Activated CD4-positive, alpha-beta T cell treated with anti-CD3 and anti-CD28 coated beads for 48 hours (primary cell): ENCODE data around the gene CEP55.

ENCODE experiments used
- DNase-seq: peaks from one replicate; pipeline ENCODE4 v3.0.0-alpha.2; 2020

Gene CEP55

GRCh38 chr10:93471110-93471651 is 25.2 kb upstream of the CEP55 start:
- DNase-seq = no peak

DNA sequence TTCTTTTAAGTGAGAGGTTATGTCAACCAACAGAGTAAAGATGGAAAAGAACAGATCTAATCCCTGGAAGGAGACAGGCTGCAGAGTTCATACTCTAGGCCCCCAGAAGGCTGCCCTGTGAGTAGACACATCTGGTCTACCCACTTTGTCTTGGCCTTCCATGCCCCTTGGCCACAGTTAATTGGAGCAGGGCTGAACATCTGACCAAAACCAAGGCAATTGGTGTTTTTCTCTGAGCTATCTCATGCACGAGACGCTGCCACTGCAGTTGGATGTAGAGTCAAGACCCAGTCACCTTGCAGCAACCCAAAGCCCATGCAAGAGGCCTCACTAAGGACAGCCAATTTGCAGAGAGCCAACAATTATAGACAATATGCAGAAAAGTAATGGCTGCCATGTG is 23.3 kb upstream of the CEP55 start:
- DNase-seq = no peak

DNA sequence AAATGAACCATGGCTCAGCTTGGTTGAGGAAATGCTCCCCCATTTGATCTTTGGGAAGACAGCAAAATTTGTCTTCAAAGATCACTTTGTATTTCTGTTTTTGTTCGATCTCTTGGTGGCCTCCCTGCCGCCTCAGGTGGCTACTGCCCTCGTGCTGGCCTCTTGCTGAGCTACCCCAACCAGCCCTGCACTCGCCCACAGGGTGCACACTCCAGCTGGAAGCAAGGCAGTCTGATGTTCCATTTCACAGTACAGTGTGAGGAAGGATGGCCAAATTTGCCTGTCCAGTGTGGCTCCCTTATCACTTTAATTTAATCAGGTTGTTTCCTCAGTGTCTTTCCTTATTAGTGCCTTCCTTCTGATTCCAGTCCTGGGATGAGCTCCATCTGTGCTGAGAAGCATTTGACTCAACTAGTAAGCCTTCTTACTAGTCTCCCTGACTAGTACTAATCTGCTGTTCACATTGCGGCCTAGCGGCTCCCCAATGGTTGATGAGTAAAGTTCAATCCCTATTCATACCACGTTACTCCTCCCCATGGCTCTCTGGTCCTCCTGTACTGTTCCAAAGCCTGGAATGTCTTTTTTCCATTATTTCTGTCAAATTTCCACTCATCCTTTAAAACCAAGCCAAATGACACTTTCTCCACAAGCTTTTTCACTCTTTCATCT is 22.5 kb upstream of the CEP55 start:
- DNase-seq = no peak

- DNase-seq = no peak
Measured at GRCh38 chr10:93475227-93475626, 21.2 kb upstream of the CEP55 start.

GRCh38 chr10:93475871-93476270 is 20.5 kb upstream of the CEP55 start:
- DNase-seq = no peak

- no peak for DNase-seq
Measured at GRCh38 chr10:93476756-93477155, 19.7 kb upstream of the CEP55 start.

- DNase-seq = no peak
Measured at GRCh38 chr10:93478873-93479272, 17.5 kb upstream of the CEP55 start.

DNA sequence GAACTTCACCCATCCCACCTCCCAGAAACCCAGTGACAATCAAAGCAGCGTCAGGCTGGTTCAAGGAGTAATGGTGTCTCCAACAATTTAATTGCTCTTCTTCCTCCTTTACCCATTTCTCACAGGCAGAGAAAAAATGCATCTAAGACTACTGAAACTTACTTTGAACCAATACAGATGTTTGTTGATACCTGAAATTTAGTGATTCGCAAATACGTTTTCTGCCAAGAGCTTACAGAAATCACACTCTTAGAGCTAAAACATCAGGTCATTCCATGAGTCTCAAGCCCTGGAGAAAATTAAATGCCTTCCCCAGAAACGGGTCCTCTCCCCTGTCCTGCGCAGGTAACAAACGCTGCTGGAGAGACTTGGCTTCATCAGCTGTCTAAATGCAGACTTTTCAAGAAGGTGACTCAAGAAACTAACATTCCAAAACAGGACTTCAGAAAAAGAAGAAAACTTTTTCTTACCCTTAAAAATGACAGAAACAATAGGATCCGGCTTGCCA is 14.7 kb upstream of the CEP55 start:
- no peak for DNase-seq

DNA sequence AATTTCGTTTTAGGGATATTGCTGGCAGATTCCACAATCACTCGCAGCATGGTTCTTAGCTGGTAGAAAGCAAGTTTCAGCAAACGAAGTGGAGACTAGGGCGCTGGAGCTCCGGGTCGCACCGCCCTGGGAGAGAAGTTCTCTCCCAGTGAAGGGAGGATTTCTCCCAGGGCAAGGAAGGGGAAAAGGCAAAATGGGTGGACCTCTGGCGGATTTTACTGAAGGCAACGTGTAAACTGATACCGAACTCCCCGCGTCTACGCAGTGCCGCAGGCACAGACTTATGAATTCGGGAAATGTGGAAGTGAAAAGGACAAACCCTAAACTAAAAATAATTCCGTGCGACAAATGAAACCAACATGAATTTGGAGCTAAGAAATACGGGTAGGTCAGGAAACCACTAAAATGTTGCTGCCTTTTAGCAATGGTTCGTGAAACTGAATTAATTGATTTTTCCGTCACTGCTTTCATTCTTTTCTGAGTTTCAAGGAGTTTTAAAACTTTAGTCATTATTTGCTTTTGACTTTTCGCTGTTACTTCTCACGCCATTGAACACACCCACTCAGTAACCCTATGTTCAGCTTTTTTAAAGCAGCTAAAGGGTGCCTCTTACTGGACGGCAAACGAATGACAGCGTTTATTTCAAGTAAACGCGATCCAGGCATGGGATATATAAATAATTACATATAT is 14.1 kb upstream of the CEP55 start, which contains the start of gene MYOF:
MYOF (minus strand) TSS at position 190 of the 690 bp plus-strand sequence; CDS start at position 50, 140 bp downstream.
- DNase-seq = peak; percentile 70

- DNase-seq = no peak
Measured at GRCh38 chr10:93485690-93486089, 10.7 kb upstream of the CEP55 start.

- DNase-seq = no peak
Measured at GRCh38 chr10:93488956-93489528, 7.4 kb upstream of the CEP55 start.

- no peak for DNase-seq
Measured at GRCh38 chr10:93491602-93492121, 4.8 kb upstream of the CEP55 start.

GRCh38 chr10:93493162-93493561 is 3.2 kb upstream of the CEP55 start:
- DNase-seq = no peak

- no peak for DNase-seq
Measured at GRCh38 chr10:93494494-93494893, 1.9 kb upstream of the CEP55 start.

DNA sequence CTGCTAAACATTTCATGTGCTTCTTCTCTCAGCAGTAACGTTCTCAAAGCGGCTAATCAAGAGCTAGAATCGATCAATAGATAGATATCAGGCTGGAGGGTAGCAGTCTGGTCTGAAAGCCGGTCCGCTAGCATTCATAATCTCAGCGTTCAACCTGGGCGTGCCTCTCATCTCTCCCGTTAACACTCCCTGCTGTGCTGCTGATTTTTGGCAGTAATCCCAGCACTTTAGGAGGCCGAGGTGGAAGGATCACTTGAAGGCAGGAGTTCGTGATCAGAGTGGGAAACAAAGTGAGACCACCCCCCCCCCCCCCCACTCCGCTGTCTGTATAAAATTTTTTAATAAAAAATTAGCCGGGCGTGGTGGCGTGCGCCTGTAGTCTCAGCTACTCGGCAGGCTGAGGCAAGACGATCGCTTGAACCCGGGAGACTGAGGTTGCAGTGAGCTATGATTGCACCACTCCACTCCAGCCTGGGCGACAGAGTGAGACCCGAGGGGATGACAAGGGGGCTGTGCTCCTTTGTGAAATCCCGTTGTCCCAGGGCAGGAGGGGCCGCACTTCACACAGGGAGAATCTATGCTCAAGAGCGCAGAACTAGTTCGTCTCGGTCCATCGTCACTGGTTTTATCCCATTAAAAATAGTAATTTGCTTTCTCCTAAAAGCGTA is 624 bp upstream of the CEP55 start:
- DNase-seq = peak; percentile 40

DNA sequence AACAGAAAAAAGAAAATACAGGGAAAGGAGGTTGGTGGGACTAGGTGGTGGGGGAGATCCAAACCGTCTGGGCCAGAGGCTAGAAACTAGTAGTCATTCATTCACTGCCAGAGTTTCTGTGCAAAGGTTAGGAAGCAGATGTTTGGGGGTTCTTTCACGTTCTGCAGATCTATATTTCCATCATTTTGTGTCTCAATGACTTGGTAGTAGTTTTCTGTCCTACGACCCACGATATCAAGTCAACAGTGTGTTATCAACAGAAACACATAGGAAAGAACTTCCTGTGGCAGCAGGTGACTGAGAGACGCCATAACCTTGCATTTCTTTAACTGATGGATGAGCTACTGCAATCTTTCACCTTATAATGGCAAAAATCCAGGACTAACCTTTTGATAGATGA is 1.8 kb downstream of the CEP55 start:
- DNase-seq = no peak

DNA sequence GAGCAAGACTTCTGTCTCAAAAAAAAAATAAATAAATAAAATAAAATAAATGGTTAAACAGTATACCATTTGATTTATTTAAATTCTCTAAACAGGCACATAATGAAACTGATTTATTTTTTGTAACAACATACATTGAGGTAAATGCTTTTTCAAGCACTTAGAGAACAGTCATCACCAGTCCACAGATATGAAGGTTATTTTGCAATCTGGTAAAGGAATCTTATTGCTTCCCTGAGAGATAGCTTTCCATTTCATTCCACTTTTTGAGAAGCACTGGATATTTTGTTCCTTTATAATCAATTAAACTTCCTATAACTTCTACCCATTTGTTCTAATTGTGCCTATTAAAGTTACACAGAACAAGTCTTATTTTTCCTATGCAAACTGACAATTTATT is 5.2 kb downstream of the CEP55 start:
- DNase-seq = no peak

DNA sequence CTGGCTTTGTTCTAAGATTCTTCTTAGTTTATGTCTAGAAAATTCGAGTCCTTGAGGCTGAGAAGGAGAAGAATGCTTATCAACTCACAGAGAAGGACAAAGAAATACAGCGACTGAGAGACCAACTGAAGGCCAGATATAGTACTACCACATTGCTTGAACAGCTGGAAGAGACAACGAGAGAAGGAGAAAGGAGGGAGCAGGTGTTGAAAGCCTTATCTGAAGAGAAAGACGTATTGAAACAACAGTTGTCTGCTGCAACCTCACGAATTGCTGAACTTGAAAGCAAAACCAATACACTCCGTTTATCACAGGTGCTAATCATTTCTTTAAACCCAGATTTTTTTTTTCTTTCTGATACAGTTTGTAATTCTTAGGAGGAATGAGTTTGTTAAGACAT is 6.7 kb downstream of the CEP55 start:
- no peak for DNase-seq

GRCh38 chr10:93505075-93505474 is 8.7 kb downstream of the CEP55 start:
- no peak for DNase-seq

DNA sequence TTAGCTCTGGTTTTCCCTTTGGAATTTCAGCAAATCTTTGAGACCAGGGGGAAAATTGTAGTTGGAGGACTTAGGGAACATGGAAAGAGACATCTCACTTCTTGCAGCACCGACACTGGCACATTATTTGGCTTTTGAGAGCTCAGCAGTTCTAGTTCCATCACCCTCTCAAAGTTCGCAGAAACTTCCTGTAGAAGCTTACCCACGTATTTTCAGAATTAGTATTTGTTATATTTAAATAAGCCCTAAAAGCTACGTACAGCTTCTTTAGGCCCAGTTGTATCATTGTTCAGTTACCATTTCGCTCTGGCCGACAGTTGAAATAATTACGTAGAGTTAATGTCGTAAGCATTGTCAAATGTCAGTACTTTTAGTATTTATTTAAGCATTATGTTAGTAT is 13.4 kb downstream of the CEP55 start:
- no peak for DNase-seq

- no peak for DNase-seq
Measured at GRCh38 chr10:93512565-93512964, 16.2 kb downstream of the CEP55 start.

DNA sequence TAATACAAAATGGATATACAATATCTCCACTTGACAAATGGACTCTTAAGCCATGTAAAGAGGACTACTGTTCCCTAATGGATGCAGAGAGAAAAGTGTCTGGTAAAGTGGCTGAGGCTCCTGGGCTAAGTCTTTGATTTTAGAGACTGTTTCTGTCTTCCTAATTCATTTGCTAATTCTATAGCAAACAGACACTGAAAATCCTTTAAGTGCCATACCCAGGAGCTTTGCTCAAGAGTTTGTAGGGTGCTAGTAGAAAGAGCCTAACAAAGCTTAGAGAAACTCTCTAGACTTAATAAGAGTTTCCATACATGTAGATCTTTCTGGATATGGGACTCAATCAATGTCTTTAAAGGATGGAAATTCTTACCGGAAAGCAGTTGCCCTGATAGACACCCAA is 16.7 kb downstream of the CEP55 start:
- no peak for DNase-seq

- DNase-seq = no peak
Measured at GRCh38 chr10:93514521-93514920, 18.1 kb downstream of the CEP55 start.
